Neural cell (in vitro differentiated cells): ENCODE measurements around the gene NFS1. TPM values are rescaled to one million over a fixed set of nuclear protein-coding genes. Genes with fewer than 3 reads are reported as not detected.

Experiments
- H2AFZ ChIP-seq: fragments of 200-600, 300-800 bp; sonication (generic), shearing (Covaris generic); 2 replicates; pipeline ENCODE4 v1.6.0; 2014; ENCODE audit warnings: low read depth, mild to moderate bottlenecking, antibody characterized with exemption, low read length, moderate library complexity
- H3F3A ChIP-seq: fragments of 200-600 bp; shearing (Covaris generic); 2 replicates; pipeline ENCODE4 v1.6.1; 2016; ENCODE audit warnings: mild to moderate bottlenecking, moderate library complexity, mixed read lengths, antibody characterized with exemption, low read length; ENCODE audit not compliant: insufficient read depth, poor library complexity, severe bottlenecking
- H3K27ac ChIP-seq: fragments of 200-600, 300-800 bp; sonication (generic), shearing (Covaris generic); 2 replicates; pipeline ENCODE4 v1.5.1; 2014; ENCODE audit warnings: mild to moderate bottlenecking, low read length, moderate library complexity
- H3K27me3 ChIP-seq: fragments of 300-800, 200-600 bp; sonication (generic), shearing (Covaris generic); 2 replicates; pipeline ENCODE4 v1.6.0; 2014; ENCODE audit warnings: mild to moderate bottlenecking, low read depth, low read length, moderate library complexity; ENCODE audit not compliant: insufficient read depth
- H3K36me3 ChIP-seq: fragments of 300-800, 200-600 bp; sonication (generic), shearing (Covaris generic); 2 replicates; pipeline ENCODE4 v1.5.1; 2014; ENCODE audit warnings: mild to moderate bottlenecking, antibody characterized with exemption, low read length, moderate library complexity; ENCODE audit not compliant: insufficient read depth
- H3K4me2 ChIP-seq: fragments of 300-800, 200-600 bp; sonication (generic), shearing (Covaris generic); 2 replicates; pipeline ENCODE4 v1.6.0; 2014; ENCODE audit warnings: mild to moderate bottlenecking, low read length
- H3K4me3 ChIP-seq: fragments of 300-800, 200-600 bp; sonication (generic), shearing (Covaris generic); 2 replicates; pipeline ENCODE4 v1.5.1; 2014; ENCODE audit warnings: mild to moderate bottlenecking, low read length, moderate library complexity
- H3K79me2 ChIP-seq: fragments of 200-600 bp; shearing (Covaris generic); replicated peaks from 2 replicates; pipeline ENCODE4 v1.6.0; 2014; ENCODE audit warnings: mild to moderate bottlenecking, low read length, moderate library complexity; ENCODE audit not compliant: insufficient read depth
- H3K9ac ChIP-seq: fragments of 300-800, 200-600 bp; sonication (generic), shearing (Covaris generic); 2 replicates; pipeline ENCODE4 v1.6.1; 2016; ENCODE audit warnings: mild to moderate bottlenecking, low read length, mixed read lengths
- H3K9me2 ChIP-seq: fragments of 200-600 bp; shearing (Covaris generic); 2 replicates; pipeline ENCODE4 v1.6.1; 2016; ENCODE audit warnings: mild to moderate bottlenecking, low read length, mixed read lengths; ENCODE audit not compliant: insufficient read depth
- H3K9me3 ChIP-seq: fragments of 200-600, 300-800 bp; sonication (generic), shearing (Covaris generic); 2 replicates; pipeline ENCODE4 v1.6.1; 2016; ENCODE audit warnings: mild to moderate bottlenecking, mixed run types, low read length, moderate library complexity, mixed read lengths
- H4K20me1 ChIP-seq: fragments of 200-600 bp; shearing (Covaris generic); 2 replicates; pipeline ENCODE4 v1.6.1; 2016; ENCODE audit warnings: mild to moderate bottlenecking, mixed run types; ENCODE audit not compliant: insufficient read depth
- EP300 ChIP-seq: fragments of 450-650 bp; conservative IDR thresholded peaks from 2 replicates; pipeline ENCODE4 v1.6.1; 2014; ENCODE audit warnings: antibody characterized with exemption, mild to moderate bottlenecking, moderate library complexity; ENCODE audit not compliant: poor library complexity, severe bottlenecking
- EZH2 ChIP-seq: fragments of 200-600, 300-800 bp; shearing (Covaris generic), sonication (generic); IDR thresholded peaks from 2 replicates; pipeline ENCODE4 v1.6.1; 2014; ENCODE audit warnings: antibody characterized with exemption, low read length, borderline replicate concordance, mild to moderate bottlenecking; ENCODE audit not compliant: insufficient read depth, poor library complexity, severe bottlenecking
- MXI1 ChIP-seq: fragments of 450-650 bp; conservative IDR thresholded peaks from 2 replicates; pipeline ENCODE4 v1.6.1; 2014; ENCODE audit warnings: antibody characterized with exemption, mild to moderate bottlenecking; ENCODE audit not compliant: poor library complexity, severe bottlenecking
- POLR2AphosphoS5 ChIP-seq: IDR thresholded peaks from 2 replicates; pipeline ENCODE4 v1.6.1; 2012
- RAD21 ChIP-seq: fragments of 450-650 bp; conservative IDR thresholded peaks from 2 replicates; pipeline ENCODE4 v1.6.1; 2014; ENCODE audit warnings: antibody characterized with exemption, mild to moderate bottlenecking, moderate library complexity
- SMC3 ChIP-seq: fragments of 450-650 bp; conservative IDR thresholded peaks from 2 replicates; pipeline ENCODE4 v1.6.1; 2014; ENCODE audit warnings: antibody characterized with exemption, mild to moderate bottlenecking, moderate library complexity; ENCODE audit not compliant: poor library complexity
- TAF1 ChIP-seq: IDR thresholded peaks from 2 replicates; pipeline ENCODE4 v1.6.1; 2012; ENCODE audit warnings: low read depth
- polyA plus RNA-seq: library from polyadenylated mRNA; depleted of rRNA; stranded (reverse); fragments of >200 nt; gene quantifications from 2 replicates; pipeline ENCODE4 v1.2.3, GENCODE V29; 2014
- TF ChIP-seq, protein P1 (sequence below): fragments of 450-650 bp; IDR thresholded peaks from 2 replicates; pipeline ENCODE4 v1.5.1; 2014; ENCODE audit warnings: antibody characterized with exemption, mild to moderate bottlenecking, moderate library complexity; ENCODE audit not compliant: poor library complexity, severe bottlenecking
- TF ChIP-seq, protein P2 (sequence below): IDR thresholded peaks from 2 replicates; pipeline ENCODE4 v1.6.1; 2012; ENCODE audit warnings: borderline replicate concordance

Gene NFS1
- polyA plus RNA-seq, 1 donor from 2014 or later, result 55.2 TPM

DNA sequence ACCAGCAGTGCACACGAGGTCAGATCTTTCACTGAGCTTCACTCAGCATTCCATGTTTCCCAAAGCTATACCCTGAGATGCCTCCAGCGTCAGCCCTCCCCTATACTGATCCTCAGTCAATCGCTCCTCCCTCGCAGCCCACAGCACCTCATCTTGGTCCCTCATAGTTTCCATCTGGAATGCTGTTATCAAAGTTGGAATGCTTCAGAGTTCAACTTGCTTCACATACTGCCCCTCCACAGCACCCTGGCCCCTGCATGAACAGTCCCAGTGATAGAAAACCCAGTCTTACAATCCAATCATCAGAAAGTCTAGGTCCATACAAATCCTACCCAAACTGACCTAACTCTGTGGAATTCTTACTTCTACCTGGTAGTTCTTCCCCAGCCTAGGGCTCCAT lies 63.5 kb downstream of the NFS1 start:
- no peak overlapping the region for H3K4me3 ChIP-seq
- H4K20me1 ChIP-seq, result no peaks in the 10 kb centered on the region
- TF ChIP-seq EZH2 (no peak), SMC3 (no peak), EP300 (no peak), MXI1 (no peak), TAF1 (no peak), RAD21 (no peak), POLR2AphosphoS5 (no peak)
- TF ChIP-seq, protein P1, sequence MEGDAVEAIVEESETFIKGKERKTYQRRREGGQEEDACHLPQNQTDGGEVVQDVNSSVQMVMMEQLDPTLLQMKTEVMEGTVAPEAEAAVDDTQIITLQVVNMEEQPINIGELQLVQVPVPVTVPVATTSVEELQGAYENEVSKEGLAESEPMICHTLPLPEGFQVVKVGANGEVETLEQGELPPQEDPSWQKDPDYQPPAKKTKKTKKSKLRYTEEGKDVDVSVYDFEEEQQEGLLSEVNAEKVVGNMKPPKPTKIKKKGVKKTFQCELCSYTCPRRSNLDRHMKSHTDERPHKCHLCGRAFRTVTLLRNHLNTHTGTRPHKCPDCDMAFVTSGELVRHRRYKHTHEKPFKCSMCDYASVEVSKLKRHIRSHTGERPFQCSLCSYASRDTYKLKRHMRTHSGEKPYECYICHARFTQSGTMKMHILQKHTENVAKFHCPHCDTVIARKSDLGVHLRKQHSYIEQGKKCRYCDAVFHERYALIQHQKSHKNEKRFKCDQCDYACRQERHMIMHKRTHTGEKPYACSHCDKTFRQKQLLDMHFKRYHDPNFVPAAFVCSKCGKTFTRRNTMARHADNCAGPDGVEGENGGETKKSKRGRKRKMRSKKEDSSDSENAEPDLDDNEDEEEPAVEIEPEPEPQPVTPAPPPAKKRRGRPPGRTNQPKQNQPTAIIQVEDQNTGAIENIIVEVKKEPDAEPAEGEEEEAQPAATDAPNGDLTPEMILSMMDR, result no peak
- TF ChIP-seq, protein P2, sequence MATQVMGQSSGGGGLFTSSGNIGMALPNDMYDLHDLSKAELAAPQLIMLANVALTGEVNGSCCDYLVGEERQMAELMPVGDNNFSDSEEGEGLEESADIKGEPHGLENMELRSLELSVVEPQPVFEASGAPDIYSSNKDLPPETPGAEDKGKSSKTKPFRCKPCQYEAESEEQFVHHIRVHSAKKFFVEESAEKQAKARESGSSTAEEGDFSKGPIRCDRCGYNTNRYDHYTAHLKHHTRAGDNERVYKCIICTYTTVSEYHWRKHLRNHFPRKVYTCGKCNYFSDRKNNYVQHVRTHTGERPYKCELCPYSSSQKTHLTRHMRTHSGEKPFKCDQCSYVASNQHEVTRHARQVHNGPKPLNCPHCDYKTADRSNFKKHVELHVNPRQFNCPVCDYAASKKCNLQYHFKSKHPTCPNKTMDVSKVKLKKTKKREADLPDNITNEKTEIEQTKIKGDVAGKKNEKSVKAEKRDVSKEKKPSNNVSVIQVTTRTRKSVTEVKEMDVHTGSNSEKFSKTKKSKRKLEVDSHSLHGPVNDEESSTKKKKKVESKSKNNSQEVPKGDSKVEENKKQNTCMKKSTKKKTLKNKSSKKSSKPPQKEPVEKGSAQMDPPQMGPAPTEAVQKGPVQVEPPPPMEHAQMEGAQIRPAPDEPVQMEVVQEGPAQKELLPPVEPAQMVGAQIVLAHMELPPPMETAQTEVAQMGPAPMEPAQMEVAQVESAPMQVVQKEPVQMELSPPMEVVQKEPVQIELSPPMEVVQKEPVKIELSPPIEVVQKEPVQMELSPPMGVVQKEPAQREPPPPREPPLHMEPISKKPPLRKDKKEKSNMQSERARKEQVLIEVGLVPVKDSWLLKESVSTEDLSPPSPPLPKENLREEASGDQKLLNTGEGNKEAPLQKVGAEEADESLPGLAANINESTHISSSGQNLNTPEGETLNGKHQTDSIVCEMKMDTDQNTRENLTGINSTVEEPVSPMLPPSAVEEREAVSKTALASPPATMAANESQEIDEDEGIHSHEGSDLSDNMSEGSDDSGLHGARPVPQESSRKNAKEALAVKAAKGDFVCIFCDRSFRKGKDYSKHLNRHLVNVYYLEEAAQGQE, result no peak

DNA sequence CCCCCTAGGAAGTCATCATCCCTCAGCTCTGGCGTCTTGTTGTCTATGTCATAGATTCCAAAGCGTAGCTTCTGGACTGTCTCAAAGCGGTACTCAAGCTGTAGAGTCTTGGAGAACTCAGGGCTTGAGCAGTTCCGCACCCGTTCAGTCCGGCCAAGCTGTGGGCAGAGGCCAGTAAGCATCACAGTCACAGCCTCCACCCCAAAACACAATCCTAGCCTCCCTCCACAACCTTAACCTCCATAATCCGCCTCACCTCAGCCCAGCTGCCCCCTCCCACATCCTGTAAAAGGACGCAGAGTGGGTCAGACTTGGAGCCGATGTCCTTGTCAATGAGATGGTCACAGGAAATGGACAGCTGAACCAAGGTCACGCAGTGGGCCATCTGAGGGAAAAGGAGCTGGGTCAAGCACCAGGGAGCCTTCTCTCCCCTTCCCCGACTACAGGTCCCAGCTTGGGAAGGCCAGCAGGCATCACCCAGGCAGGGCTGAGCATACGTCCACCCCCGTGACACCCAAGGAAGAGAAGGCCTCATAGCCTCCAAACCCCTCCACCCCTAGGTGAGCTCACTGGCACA lies 66.5 kb downstream of the NFS1 start:
- Histone ChIP-seq H3K27ac (no peak overlapping the region), H3K4me2 (no peak overlapping the region), H3K27me3 (no peaks in the 10 kb centered on the region), H4K20me1 (no peaks in the 10 kb centered on the region), H2AFZ (no peak overlapping the region), H3K4me3 (no peak overlapping the region), H3K79me2 (peaks cover 36% of the 10 kb centered on the region), H3K36me3 (no peaks in the 10 kb centered on the region), H3K9ac (no peak overlapping the region), H3K9me3 (no peaks in the 10 kb centered on the region), H3K9me2 (no peaks in the 10 kb centered on the region), H3F3A (no peaks in the 10 kb centered on the region)
- no peak for TF ChIP-seq RAD21
- no peak for TF ChIP-seq EZH2
- no peak for TF ChIP-seq MXI1
- no peak for TF ChIP-seq EP300
- TF ChIP-seq, protein P2, result no peak
- TF ChIP-seq TAF1, result no peak
- TF ChIP-seq, protein P1, result no peak

More for the DNA sequence above, 63.5 kb downstream of the NFS1 start:
- Histone ChIP-seq H3F3A (no peaks in the 10 kb centered on the region), H3K4me2 (no peak overlapping the region), H3K27me3 (no peaks in the 10 kb centered on the region), H3K9me2 (no peaks in the 10 kb centered on the region), H3K79me2 (peaks cover 55% of the 10 kb centered on the region), H3K9me3 (no peaks in the 10 kb centered on the region), H3K36me3 (no peaks in the 10 kb centered on the region), H3K9ac (no peak overlapping the region), H2AFZ (no peak overlapping the region), H3K27ac (no peak overlapping the region)
